ENCODE results near the gene GNG13.
A peak's percentile ranks its signal among the peaks of the same experiment; 100 is the strongest.
"Not testable (repeated sequence)": the region's sequence is repeated elsewhere in the genome, so short reads cannot be mapped to it uniquely, and the experiment has no call there.

The GNG13 gene

DNA sequence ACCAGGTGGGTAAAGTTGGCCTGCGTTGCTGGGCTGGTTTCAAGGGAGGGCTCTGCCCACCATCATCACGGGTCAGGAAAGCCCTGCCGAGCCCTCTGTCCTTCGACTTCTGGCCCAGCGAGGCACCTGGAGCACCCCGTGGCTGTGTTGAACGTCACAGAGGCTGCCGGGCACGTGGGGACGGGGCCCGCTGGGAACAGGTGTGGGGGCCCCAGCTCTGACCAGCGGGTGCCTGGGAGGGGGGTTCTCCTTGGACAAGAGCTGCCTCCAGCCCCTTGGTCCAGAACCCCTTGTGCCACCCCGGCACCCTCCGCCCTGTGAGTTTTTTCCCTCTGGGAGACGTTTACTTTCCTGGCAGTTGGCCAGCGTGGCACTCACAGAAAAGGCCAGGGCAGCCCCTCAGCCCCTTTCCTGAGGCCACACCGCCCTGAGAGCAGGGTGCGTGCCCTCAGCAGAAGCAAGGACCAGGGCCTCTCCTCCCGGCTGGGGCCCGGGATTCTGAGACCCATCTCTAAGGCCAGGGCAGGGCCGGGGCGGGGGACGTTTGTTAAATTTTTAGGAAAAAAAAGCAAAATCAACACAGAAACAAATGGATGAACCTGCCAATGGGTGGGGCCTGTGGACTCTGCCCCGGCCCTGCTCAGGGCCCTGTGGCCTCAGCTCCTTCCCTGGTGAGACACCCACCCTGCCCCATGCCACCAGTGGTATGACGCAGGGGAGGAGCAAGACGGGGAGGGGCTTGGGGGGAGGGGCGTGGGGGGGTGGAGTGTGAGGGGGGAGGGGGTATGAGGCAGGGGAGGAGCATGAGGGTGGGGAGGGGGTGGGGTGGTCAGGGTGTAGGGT, 31.3 kb upstream of the GNG13 start:
- DNase-seq = no peak

DNA sequence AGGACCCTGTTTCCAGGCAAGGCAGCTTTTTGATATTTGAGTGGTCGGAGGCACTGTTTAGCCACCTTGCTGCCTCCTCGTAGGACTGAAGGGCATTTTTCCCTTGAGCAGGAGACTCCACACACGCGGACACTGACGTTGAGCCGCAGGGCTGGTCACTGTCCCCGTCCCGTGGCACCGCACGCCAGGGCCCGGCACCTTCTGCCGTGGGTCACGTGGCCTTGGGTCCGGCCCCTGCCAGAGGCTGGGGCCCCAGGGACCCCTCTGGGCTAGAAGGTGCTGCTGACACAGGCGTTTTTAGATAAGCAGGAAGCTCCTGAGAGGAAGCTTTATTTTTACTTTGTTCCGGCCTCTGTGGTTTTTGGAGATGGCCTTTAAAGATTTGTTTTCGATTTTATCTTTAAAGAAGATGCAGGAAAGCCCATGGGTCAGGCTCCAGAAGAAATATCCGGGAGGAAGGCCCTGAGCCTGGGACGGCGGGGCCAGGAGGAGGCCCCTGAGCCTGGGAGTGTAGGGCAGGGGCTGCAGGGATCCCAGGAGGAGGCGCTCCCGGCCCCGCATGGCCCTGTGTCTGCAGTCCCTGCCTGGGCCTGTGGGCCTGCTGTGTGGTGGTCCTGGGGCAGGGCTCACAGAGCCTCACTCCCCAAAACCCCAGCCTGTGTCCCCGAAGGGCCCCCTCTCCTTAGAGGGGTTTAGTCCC, 30.5 kb upstream of the GNG13 start:
- no peak for DNase-seq

DNA sequence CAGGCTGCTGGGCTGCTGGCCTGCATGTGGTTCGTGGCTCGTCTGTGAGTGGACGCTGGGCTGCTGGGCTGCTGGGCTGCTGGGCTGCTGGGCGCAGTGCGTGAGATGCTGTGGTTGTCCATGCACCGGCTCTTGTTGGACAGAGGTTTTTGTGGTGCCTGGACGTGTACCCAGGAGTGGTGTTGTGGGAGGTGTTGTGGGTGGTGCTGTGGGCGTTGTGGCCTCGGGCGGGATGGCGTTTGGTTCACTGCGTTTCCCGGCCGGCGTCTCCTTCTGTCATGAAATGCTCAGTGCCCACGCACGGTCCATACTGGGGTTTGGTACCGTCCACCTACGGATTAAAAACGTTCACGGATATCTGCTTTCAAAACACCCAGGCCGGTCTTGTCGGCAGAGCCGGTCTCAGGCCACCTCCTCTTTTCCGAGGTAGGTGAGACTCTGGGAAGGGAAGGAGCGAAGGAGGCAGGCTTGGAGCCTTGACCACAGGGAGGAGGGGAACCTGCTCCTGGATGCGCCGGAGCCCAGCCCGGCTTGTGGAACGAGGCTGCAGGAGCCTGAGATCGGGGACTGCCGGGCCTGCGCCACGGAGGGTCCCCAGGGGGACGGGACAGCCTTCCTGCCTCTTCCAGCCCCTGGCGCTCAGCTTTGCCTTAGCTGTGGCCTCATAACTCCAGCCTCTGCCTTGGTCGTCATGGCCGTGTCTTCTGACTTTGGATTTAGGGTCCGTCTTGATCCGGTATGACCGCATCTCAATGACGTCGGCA, 29.8 kb upstream of the GNG13 start:
- DNase-seq = no peak

DNA sequence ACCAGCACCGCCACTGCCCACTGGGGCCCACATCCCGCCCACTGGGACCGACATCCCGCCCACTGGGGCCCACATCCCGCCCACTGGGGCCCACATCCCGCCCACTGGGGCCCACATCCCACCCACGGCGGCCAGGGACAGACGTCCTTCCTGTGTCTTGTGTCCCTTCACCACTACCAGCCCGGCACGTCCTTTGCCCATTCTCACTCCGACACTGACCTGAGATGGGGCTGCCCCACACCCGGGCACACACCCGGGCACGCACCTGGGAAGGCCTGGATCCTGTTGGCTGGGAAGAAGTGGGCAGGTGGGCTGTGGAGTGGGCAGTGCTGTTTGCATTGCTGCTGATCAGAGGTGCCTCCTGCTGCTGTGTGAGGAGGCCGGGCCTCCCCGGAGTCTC, 28.4 kb upstream of the GNG13 start:
- DNase-seq = no peak

DNA sequence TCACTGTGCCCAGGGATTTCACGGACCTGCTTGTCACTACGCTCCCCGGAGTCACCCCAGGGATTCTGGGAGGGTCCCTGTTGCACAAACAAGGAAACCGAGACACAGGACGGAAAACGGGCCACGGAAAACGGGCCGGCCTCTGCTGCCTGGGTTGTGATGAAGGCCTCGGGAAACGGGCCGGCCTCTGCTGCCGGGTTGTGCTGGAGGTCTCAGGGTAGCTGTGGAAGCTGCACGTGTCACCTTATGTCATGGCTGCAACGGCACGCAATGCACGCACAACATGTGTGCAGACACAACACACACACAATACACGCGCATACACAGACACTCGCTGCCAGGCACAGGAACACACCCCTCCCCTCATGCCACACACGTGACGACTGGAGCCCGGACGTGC, 27.0 kb upstream of the GNG13 start:
- DNase-seq = no peak

DNA sequence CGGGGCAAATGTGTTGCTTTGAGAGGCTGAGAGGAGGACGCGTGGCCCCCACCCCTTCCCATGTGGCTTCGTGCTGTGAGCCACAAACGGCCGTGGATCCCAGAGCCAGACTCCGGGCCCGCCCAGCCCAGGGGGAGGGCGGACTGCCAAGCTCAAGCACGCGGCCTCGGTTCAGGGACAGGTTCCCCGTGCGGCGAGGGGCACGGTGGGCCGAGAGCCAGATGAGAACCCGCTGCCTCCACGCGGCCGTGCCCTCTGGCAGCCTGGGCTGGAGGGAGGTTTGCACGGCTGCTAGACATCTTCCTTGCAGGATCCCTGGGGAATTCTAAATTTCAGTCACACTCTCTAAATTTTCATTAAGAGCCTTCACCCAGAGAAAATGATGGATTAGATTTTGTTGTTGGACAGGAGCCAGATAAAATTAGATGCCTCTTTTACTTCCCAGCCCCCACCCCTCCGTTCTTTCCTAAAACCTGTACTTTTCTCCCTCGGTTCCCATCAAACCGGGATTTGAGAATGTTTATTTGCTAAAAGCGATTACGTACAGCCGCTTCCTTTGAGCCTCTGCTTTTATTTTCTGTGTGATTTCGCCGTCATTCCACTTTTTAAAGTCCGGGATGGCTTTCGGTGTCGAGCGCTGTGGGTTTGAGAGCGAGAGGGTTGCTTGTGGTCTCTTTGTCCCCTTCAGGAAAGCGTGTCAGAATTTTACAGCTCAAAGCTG, 25.0 kb upstream of the GNG13 start:
- DNase-seq = no peak

DNA sequence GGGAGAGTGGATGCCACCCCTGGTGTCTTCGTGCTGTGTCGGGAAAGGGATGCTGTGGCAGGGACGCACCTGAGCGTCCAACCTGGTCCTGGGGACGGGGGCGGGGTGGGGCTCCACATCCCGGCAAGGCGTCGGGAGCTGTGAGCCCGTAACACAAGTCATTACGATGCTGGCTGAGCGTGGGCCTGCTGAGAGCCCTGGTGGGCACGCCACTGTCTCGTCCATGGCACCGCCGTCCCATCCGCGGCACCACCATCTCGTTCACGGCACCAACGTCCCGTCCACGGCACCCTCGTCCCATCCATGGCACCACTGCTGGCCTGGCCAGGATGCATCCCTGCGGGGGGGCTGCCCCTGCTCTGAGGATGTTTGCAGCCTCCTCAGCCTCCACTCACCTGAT, 24.1 kb upstream of the GNG13 start:
- no peak for DNase-seq

DNA sequence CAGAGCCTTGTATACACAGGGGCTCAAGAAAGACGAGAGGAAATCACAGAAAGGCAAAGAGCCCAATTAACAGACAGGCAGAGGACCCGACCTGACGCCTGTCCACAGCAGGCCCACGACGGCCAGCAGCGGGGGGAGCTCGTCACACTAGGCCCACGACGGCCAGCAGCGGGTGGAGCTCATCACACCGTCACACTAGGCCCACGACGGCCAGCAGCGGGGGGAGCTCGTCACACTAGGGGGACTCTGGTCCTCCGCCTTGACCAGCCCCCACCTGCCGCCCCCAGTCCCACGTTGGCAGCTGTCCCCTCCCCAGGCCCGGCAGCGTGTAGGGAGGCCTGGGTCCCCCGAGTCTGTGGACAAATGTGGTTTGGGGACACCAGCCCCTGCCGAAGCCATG, 23.7 kb upstream of the GNG13 start:
- DNase-seq = no peak

DNA sequence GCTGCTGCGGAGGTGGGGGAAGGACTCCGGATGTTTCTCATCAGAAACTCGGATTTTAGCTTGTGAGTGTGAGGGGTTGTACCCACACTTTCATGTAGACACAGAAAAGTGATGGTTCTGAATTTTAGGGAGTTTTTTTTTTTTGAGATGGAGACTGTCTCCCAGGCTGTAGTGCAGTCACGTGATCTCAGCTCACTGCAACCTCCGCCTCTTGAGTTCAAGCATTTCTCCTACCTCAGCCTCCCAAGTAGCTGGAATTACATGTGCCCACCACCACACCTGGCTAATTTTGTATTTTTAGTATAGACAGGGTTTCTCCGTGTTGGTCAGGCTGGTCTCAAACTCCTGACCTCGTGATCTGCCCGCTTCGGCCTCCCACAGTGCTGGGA, 22.4 kb upstream of the GNG13 start:
- no peak for DNase-seq

DNA sequence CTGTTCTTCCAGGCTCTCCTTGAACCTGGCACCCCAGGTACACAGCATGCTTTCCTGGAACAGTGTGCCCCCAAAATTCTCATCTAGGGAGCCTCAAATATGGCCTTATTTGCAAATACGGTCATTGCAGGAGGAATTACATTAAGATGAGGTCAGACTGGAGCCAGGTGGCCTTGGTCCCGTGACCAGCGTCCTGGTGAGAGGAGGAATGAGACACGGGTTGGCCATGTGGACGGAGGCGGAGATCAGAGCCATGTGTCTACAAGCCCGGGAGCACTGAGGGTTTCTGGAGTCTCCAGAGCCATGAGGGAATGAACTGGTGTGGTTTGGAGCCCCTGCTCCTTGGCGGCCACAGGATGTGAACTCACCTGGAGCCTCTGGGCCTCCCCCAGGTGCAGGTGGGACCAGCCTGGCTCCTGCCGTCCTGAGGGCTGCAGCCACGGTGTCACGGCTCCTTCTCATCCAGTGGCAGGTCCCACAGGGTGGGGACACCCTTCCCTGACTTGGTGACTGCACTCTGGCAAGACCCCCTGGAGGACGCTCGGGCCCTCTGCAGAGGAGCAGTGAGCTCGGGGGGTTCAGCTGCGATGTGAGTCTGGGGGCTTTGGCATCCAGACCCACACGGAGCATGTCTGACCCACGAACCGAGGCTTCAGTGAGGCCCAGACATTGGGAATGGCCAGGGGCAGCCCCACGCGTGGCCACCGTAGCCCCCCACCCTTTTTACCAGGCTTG, 21.8 kb upstream of the GNG13 start:
- no peak for DNase-seq

DNA sequence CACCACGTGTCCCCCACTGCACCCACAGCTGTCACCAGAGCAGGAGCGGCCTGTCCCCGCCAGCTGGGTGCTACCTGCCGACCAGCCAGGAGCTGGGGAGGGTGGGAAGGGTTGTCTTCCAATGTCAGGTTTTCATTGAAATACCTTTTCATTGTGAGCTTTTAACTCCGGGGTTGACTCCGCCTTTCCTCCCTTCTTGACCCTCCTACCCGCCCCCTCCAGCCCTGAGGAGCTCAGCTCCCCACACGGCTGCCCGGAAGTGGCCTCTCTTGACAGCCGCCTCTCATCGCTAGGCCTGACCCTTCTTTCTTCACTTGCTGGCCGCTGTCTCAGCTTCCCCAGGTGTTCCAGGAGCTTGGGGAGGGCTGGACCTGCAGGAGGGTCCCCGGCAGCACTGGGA, 21.2 kb upstream of the GNG13 start:
- no peak for DNase-seq

DNA sequence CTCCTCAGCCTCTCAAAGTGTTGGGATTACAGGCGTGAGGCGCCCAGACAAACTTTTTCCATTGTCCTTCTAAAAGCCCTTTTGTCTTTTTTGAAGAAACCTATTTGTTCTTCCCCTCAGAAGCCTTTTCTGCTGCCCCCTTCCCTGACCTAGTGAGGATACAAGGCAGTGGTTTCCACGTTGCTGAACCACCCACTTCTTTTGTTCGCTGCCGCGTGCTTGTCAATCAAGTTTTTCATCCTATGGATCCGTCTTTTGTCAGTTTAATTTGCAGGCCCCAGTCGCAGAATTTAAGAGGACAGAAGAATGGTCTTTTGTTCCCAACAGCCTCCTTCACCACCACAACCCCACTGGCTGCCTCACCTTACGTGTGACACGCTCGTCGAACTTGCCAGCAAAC, 20.2 kb upstream of the GNG13 start:
- DNase-seq = no peak

DNA sequence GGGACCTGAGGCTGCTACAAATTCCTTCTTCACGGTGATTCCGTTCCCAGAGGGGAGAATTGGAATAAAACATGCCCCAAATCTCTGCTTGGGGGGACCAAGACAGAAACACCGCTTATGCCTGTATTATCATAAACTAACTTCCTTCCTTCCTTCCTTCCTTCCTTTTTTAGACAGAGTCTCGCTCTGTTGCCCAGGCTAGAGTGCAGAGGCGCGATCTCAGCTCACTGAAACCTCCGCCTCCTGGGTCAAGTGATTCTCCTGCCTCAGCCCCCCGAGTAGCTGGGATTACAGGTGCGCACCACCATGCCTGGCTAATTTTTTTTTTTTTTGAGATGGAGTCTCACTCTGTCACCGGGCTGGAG, 19.5 kb upstream of the GNG13 start:
- not testable (repeated sequence) for DNase-seq

DNA sequence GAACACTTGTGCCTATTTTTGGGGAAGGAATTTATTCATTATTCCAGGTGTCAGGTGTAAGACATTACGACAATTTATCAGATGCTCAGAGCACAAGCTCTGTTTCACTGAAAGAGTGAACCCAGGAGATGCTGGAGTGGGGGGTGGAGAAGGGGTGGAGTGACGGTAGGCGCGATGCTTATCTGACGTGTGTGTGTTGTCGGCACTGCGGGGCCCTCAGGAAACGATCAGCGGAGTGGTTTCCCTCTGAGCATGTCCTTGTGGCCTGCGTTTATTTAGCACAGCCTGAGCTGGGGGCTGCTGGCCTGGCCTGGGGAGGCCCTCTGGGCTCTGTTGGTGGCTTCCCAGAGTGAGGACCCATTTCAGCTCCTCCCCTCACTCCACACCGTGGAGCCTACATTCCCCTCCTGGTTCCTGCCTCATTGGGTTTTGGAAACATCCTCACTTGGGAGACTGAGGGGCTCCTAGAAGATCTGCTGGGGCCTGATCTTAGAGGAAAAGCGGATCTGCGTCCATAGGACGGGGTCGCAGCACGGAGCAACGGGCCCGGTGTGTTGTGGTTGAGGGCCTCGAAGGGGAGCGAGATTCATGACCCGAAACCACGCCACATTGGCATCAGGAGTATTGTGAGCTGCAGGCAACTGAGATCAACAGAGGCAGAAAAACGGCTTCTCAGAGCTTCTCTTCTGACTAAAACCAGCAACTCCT, 19.0 kb upstream of the GNG13 start:
- no peak for DNase-seq

DNA sequence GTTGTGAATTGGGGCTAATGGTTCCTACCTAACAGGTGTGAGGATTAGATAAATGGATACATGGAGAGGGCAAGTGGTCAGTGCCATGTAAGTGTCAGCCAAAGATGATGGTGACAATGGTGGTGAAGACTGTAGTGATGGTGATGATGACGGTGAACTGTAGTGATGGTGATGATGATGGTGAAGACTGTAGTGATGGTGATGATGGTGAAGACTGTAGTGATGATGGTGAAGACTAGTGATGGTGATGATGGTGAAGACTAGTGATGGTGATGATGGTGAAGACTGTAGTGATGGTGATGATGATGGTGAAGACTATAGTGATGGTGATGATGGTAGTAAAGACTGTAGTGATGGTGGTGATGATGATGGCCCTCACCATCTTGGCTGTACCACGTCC, 18.1 kb upstream of the GNG13 start:
- DNase-seq = no peak

DNA sequence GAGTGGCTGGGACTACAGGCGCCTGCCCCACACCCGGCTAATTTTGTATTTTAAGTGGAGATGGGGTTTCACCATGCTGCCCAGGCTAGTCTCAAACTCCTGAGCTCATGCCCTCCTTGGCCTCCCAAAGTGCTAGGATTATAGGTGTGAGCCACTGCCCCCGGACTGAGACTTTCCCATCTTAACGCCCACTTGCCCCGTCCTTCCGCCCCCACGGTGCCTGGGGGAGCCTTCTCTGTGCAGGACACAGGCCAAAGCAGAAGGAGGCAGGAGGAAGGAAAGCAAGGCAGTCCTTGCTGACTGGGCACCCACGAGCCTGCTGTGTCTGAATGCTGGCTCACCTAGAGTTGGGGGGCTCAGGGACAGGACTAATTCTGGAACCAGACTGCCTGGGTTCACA, 17.6 kb upstream of the GNG13 start:
- DNase-seq = no peak

DNA sequence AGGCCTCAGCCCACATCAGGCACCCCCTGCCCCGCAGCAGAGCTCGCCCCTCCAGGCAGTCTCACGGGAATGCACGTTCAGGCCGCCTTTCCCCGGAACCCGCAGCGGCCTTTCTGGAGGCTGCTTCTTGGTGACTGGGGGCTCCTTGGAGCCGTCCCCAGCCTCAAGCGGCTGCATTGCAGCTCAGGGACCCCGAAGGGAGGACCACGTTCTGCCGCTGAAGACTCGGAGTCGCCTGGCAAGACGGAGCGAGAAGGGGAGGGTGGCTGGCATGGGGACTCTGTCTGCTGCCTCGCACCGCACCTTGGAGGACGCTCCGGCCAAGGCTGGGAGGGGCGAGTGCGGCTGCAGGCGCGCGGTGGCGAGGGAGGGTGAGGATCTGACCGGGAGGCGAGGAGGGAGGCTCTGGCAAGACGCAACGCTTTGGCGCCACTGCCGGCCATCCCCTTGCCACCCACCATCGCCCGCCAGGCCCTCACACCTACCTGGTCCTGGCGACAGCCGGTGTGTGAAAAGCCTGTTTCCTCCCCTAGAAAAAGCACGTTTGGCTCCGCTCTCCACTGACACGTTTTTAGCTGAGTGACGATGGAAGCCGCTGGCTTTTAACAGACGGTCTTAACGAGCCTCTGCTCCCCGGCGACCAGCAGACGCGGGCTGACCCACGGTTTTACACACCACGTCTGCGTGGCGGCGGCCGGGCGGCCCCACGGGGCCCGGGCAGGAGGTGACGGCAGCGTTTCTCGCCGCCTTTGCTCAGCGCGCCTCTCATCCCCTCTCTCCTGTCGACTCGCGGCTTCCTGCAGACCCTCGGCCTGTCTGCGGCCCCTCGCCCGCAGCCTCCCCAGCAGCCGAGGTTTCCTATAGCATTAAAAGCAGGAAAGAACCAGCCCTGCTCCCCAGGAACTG, 16.7 kb upstream of the GNG13 start:
- DNase-seq = no peak

DNA sequence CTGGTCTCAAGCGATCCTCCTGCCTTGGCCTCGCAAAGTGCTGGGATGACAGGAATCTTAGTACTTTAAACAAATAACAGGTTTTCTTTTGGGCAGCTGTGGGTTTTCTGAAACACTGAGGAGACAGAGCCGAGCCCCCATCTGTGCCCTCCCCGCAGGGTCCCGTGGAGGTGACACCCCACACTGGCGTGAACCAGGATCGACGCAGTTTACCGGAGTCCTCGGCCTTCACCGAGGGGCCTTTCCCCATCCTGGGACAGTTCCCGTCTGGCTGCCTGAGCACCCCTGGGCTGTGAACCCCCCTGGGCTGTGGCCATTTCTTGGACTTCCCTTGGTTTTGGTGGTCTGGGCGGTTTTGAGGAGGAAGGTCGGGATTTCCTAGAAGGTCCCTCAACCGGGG, 15.3 kb upstream of the GNG13 start:
- DNase-seq = no peak

DNA sequence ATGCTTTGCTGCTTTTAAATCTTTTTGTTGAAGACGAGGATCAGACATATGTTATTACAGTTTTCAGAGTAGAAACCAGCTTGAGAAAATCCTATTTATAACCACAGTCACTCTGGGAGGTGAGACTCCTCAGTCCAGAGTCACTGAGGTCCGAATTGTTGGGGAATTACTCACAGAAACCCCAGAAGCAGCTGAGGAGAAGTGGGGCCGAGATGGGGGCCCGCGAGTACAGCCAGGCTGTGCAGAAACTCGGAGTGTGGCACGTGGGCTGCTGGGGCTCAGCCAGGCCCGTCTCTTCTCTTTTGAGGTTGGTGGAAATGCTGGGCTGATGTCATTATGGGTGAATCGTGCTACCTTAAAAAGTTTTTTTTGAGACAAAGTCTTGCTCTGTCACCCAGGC, 14.4 kb upstream of the GNG13 start:
- peak; percentile 89 for DNase-seq

DNA sequence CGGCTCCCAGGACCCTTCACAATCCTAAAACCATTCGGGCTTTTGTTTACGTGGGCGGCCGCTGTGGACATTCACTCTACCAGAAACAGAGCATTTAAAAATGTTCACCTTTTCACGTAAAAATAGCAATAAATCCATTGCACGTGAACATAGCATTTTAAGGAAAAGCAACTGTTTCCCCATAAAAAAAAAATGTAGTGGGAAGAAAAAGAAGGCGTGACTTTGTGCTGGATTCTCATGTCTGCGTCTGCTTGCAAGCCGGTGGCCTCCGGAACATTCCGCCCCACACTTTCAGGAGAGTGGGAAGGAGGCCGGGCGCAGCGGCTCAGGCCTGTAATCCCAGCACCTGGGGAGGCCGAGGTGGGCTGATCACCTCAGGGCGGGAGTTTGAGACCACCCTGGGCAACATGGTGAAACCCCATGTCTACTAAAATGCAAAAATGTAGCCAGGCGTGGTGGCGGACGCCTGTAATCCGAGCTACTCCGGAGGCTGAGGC, 13.4 kb upstream of the GNG13 start:
- DNase-seq = no peak
